Measurements from ENCODE around the gene GTF3A.

Gene GTF3A

GRCh38 chr13:27404680-27405079, 19.7 kb upstream of the GTF3A start:
- DNase-seq (ENCODE audit: low read depth in 2 of 2): no peak
- no peak overlapping the region for H3K4me3 ChIP-seq (replicated peaks in 1 of 2; ENCODE audit: low read depth in 2 of 2, low read length in 2 of 2)
- no peak for TF ChIP-seq CTCF (IDR thresholded peaks at IDR 0.05; ENCODE audit: low read depth, low read length)

DNA sequence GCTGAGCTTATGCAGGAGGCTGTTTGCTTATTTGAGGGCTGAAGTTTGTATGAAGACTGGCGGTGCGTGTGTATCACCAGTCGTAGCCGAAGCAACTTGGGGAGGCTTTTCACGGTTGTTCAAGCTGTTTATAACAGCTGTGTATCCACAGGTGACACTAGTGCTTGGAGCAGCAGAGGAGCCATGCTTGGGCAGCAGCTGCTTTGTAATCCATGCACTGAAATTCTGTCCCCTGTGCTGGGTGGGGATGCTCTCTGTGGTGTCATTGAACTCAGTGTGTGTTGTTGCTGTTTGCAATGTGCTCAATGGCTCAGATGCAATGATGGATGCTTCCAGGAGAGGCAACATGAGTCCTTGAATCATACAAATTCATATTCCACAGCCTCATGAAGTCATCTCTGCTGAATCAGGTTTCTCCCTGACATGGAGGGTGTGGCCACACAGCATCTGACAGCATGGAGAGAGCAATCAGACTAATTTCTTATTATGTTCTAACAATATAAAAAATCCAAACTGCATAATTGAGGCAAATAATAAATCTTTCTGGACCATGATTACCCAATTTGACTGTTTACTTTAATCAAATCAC, 18.8 kb upstream of the GTF3A start:
- no peak for TF ChIP-seq CTCF (IDR thresholded peaks at IDR 0.05; ENCODE audit: low read depth, low read length)
- no peak overlapping the region for H3K4me3 ChIP-seq (replicated peaks in 1 of 2; ENCODE audit: low read depth in 2 of 2, low read length in 2 of 2)
- no peak for DNase-seq (ENCODE audit: low read depth in 2 of 2)

GRCh38 chr13:27406178-27406939, 18.1 kb upstream of the GTF3A start:
- no peak overlapping the region for H3K4me3 ChIP-seq (replicated peaks in 1 of 2; ENCODE audit: low read depth in 2 of 2, low read length in 2 of 2)
- peak; percentile 59 to 61 for DNase-seq (ENCODE audit: low read depth in 2 of 2)
- TF ChIP-seq CTCF (IDR thresholded peaks at IDR 0.05; ENCODE audit: low read depth, low read length): peak; percentile 54

DNA sequence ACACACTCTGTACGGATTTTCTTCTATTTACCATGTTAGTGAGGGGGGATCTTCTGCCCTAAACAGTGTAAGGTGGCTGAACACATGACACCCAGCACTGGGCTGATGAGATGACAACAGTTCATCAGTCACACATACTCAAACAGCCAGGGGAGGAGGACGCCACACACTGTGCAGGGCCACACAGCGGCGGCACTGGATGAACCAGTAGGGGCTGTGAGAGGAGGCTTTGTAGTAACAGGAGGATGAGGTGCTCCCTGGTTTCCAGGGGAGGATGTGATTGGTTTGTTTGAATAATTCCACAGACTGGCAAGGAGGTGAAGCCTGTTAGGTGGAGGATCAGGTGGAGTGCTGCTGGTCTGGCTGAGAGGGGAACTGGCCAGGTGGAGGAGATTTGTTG, 16.3 kb upstream of the GTF3A start:
- no peak for DNase-seq (ENCODE audit: low read depth in 2 of 2)

DNA sequence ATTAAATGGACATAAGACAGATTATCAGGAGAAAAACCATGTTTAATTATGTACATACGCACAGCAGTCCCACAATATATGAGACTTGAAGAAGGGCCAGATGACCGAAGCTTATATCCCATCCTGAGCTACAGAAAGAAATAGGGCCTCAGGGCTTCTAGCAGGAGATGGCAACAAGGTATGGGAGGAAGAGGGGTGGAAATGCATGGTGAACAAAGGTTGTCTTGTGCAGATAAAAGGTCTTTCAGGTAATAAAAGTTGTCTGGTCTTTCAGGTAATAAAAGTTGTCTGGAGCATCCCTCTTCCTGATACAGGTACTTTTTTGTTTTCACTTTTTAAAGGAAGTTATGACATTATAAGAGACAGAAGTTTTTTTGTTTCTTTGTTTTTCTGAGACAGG, 15.4 kb upstream of the GTF3A start:
- no peak for TF ChIP-seq CTCF (IDR thresholded peaks at IDR 0.05; ENCODE audit: low read depth, low read length)
- no peak overlapping the region for H3K4me3 ChIP-seq (replicated peaks in 1 of 2; ENCODE audit: low read depth in 2 of 2, low read length in 2 of 2)
- DNase-seq (ENCODE audit: low read depth in 2 of 2): no peak

More for the DNA sequence above, 16.3 kb upstream of the GTF3A start:
- H3K4me3 ChIP-seq (replicated peaks in 1 of 2; ENCODE audit: low read depth in 2 of 2, low read length in 2 of 2): no peak overlapping the region
- no peak for TF ChIP-seq CTCF (IDR thresholded peaks at IDR 0.05; ENCODE audit: low read depth, low read length)

DNA sequence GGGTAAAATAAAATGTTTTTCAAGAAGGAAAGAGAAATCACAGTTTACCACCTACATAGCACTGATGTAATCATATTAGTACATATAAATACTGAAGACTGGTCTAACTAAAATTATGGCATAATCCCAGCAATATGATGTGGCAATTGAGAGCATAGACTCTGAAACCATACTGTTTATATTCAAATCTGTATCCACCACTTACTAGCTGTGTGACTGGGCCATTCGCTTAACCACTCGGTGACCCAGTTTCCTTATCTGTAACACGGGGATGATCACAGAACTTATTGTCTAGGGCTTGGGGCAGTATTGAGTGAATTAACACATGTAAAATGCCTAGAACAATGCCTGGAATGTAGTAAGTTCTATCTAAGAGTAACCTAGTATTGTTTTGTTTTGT, 13.1 kb upstream of the GTF3A start:
- no peak overlapping the region for H3K4me3 ChIP-seq (replicated peaks in 1 of 2; ENCODE audit: low read depth in 2 of 2, low read length in 2 of 2)
- DNase-seq (ENCODE audit: low read depth in 2 of 2): no peak

More for the DNA sequence above, 13.1 kb upstream of the GTF3A start:
- no peak for TF ChIP-seq CTCF (IDR thresholded peaks at IDR 0.05; ENCODE audit: low read depth, low read length)

Measured in cardiac fibroblast (primary cell).